GM10266 (cell line): ENCODE results near the gene MTUS2.

Experiments
- DNase-seq: peaks from one replicate; pipeline ENCODE4 v3.0.0; 2012; ENCODE audit errors: extremely low spot score
- CTCF ChIP-seq: IDR thresholded peaks from 2 replicates; pipeline ENCODE4 v1.5.1; 2012; ENCODE audit warnings: mild to moderate bottlenecking, low read depth; ENCODE audit not compliant: control insufficient read depth, insufficient read depth; ENCODE audit errors: missing control alignments

Gene MTUS2

DNA sequence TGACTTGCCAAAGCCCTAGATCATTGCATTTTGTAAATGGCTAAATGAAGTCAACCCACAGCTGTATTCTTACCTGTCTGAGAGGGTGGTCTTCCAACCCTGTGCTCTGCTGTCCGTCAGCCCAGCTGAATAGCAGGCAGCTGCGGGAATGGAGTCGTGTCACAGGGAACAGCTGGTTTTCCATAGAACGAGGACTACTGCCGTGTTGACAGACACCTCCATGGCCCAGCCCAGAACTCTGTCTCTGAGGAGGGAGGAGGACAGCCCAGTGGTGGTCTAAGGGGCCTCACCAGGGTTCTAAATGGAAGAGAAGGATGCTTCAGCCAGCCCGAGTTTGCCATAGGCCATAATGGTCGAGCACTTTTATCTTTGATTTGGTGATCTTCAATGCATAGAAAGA lies 664.7 kb downstream of the MTUS2 start:
- no peak for DNase-seq
- no peak for TF ChIP-seq CTCF

DNA sequence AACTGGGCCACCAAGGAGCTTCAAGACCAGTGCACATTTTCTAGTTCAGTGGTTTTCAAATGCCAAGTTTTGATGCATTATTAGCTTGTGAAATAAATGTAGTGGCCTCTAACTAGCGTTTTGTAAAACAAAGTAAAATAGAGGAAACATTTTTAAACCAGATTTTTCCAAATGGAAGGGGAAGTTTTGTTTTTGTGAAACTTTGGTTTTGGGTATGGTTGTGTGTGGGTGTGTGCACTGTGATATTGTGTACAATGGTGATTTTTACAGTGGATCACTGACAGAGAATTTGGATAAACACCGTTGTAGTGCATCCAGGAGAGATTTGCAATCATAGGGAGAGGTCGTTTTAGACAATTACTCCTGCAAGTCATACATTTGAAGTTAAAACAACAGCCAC lies 666.4 kb downstream of the MTUS2 start:
- no peak for TF ChIP-seq CTCF

DNA sequence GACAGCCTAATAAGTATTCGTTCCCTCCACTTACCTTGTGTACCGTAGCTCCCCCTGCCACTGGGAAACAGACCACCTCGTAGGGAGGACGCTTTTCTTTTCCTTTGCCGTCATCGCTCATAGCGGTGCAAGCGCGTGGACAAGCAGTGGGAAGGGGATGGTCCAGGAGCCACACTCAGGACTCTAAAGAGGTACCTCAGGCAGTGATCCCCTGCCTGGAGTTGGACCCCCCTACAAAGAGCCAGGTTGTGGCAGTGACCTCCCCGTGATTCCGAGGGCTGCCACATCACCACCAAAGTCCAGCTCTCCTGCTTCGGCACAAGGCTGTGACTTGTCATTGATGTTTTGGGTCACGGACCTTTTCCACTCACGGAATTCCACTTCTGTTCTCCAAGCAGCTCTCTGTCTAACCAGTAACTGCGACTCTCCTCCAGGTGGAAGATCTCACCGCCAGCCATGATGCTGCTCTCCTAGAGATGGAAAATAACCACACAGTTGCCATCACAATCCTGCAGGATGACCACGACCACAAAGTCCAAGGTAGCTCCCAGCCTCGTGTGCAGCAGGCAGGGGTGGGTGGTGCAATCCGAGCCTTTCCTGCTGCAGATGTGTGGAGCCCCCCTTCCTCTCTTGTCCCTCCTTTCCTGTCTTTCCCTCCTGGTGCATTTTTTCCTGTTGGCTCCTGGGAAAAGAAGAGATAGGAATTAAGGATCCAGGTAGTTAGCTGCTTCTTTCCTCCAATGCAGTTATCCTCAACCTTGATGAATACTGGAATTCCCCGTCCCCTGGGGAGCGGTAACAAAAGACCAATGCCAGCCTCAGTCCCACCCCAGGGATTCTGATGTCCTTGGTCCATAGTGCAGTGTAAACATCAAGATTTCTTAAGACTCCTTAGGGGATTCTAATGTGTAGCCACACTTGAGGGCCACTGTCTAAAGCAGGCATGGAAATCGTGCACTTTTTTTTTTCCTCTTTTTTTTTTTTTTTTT lies 667.6 kb downstream of the MTUS2 start:
- no peak for DNase-seq
- TF ChIP-seq CTCF = no peak

More for the DNA sequence above, 666.4 kb downstream of the MTUS2 start:
- DNase-seq = no peak

- TF ChIP-seq CTCF = no peak
- DNase-seq = no peak
These were observed 669.8 kb downstream of the MTUS2 start for GRCh38 chr13:29489650-29490560.

GRCh38 chr13:29490561-29490885 lies 670.4 kb downstream of the MTUS2 start:
- no peak for TF ChIP-seq CTCF

DNA sequence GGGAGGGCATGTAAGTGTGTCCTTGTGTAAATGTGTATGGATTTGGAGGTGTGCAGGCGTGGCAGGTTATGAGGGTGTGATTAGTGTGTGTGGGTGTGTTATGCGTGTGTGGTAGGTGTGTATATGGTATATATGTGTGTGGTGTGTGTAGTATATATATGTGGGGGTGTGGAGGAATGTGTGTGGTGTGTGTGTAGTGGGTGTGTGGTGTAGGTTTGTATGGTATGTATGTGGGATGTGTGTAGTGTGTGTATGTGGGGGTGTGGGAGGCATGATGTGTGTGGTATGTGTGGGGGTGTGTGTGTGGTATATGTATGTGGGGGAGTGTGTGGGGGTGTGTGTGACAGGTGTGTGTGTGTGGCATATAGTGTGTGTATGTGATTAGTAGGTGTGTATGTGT lies 671.1 kb downstream of the MTUS2 start:
- no peak for DNase-seq
- TF ChIP-seq CTCF = no peak

More at GRCh38 chr13:29490561-29490885, 670.4 kb downstream of the MTUS2 start:
- no peak for DNase-seq
